HepG2 (cell line): Measurements from ENCODE around the gene CASP12. TPM values are rescaled to one million over a fixed set of nuclear protein-coding genes. Genes with fewer than 3 reads are reported as not detected.

Experiments used
- ATAC-seq: fragments of 200-7000 bp; cut with Tn5 transposase; 3 replicates; pipeline ENCODE4 v1.9.1; 2020; ENCODE audit warnings: mild to moderate bottlenecking, moderate library complexity
- BruUV-seq: library from RNA; stranded (reverse); fragments of 400-500 nt; replicated peaks from 2 replicates; lab custom pipeline; 2021; lab: Mats Ljungman, UMichigan
- CTCF ChIA-PET: fragments of 300-600 bp; formaldehyde crosslinking; extraction: SDS; loops from one replicate; lab custom pipeline; 2021; ENCODE audit warnings: low total read pairs, inconsistent platforms, low intra/inter-chr PET ratio; lab: Yijun Ruan, JAX
- POLR2A ChIA-PET: fragments of 350-600 bp; sonication (Branson Sonifier 250); formaldehyde crosslinking; loops from one replicate; lab custom pipeline; 2020; ENCODE audit warnings: antibody characterized with exemption, inconsistent platforms; lab: Yijun Ruan, JAX
- DNase-seq: peaks from one replicate; pipeline ENCODE4 v3.0.0-alpha.2; 2015; ENCODE audit warnings: low spot score
- FAIRE-seq: peaks from 3 replicates; lab custom pipeline; 2011; peaks lifted over from hg19 to GRCh38; lab: Jason Lieb, UNC
- H2AFZ ChIP-seq: one replicate; pipeline ENCODE4 v1.6.1; 2011; ENCODE audit warnings: low read length, inconsistent platforms
- H3K27ac ChIP-seq: fragments of 300-600 bp; 3 replicates; pipeline ENCODE4 v1.8.0; 2011; ENCODE audit warnings: mixed run types, mild to moderate bottlenecking, mixed read lengths, low read length, inconsistent platforms; ENCODE audit not compliant: insufficient read depth; ENCODE audit errors: extremely low read length
- H3K27me3 ChIP-seq, 2 experiments: fragments of 200-600 bp in 1 of 2; 2 replicates in 1 of 2; 3 replicates in 1 of 2; pipeline versions ENCODE4 v1.6.0 to v1.8.0; 2011; ENCODE audit warnings: low read length in 2 of 2, mild to moderate bottlenecking in 2 of 2, moderate library complexity in 2 of 2, inconsistent platforms in 1 of 2; ENCODE audit not compliant: insufficient read depth in 2 of 2, control insufficient read depth in 1 of 2
- H3K36me3 ChIP-seq, 2 experiments: fragments of 200-600 bp in 1 of 2; replicated peaks in 1 of 2; 2 replicates in 1 of 2; 3 replicates in 1 of 2; pipeline versions ENCODE4 v1.5.1 to v1.8.0; 2011; ENCODE audit warnings: low read length in 2 of 2, inconsistent platforms in 1 of 2; ENCODE audit not compliant: insufficient read depth in 2 of 2, control insufficient read depth in 1 of 2
- H3K4me1 ChIP-seq: 2 replicates; pipeline ENCODE4 v1.5.1; 2012; ENCODE audit warnings: low read length, inconsistent platforms; ENCODE audit not compliant: insufficient read depth
- H3K4me2 ChIP-seq: 2 replicates; pipeline ENCODE4 v1.6.0; 2011; ENCODE audit warnings: low read depth, low read length, inconsistent platforms
- H3K4me3 ChIP-seq, 3 experiments: fragments of 200-600 bp in 1 of 3; sonication (generic), shearing (Covaris generic) in 1 of 3; replicated peaks in 1 of 3; 2 replicates each; pipeline ENCODE4 v1.5.1; 2011 to 2016; ENCODE audit warnings: low read length in 3 of 3, inconsistent platforms in 2 of 3, low read depth in 2 of 3, mild to moderate bottlenecking in 2 of 3, control low read depth in 1 of 3, mixed read lengths in 1 of 3; ENCODE audit not compliant: insufficient read depth in 1 of 3
- H3K79me2 ChIP-seq: one replicate; pipeline ENCODE4 v1.6.1; 2011; ENCODE audit warnings: low read length, inconsistent platforms; ENCODE audit not compliant: insufficient read depth
- H3K9ac ChIP-seq: 2 replicates; pipeline ENCODE4 v1.6.0; 2011; ENCODE audit warnings: mild to moderate bottlenecking, low read depth, low read length, inconsistent platforms; ENCODE audit not compliant: insufficient read depth
- H3K9me3 ChIP-seq: 2 replicates; pipeline ENCODE4 v1.5.1; 2012; ENCODE audit warnings: mild to moderate bottlenecking, low read length
- H4K20me1 ChIP-seq: 2 replicates; pipeline ENCODE4 v1.6.0; 2011; ENCODE audit warnings: inconsistent platforms, mild to moderate bottlenecking, low read length, moderate library complexity; ENCODE audit not compliant: insufficient read depth
- ARHGAP35 ChIP-seq: sonication (generic); formaldehyde crosslinking; IDR thresholded peaks from 2 replicates; pipeline ENCODE4 v1.9.0; 2022; ENCODE audit warnings: mild to moderate bottlenecking, inconsistent platforms, moderate library complexity, missing genetic modification reagents, borderline replicate concordance
- CHD2 ChIP-seq: IDR thresholded peaks from 2 replicates; pipeline ENCODE4 v1.6.1; 2011; ENCODE audit warnings: low read depth, low read length, improper control_type of control experiment
- MIER2 ChIP-seq: IDR thresholded peaks from 2 replicates; pipeline ENCODE4 v1.6.1; 2016; ENCODE audit warnings: missing biosample characterization, missing genetic modification reagents
- NR2F2 ChIP-seq: IDR thresholded peaks from 2 replicates; pipeline ENCODE4 v1.6.1; 2012; ENCODE audit warnings: low read depth, inconsistent platforms, borderline replicate concordance
- PCBP1 ChIP-seq: fragments of 200-400 bp; formaldehyde crosslinking; IDR thresholded peaks from 2 replicates; pipeline ENCODE4 v1.6.1; 2017; ENCODE audit warnings: mild to moderate bottlenecking, low read depth, low read length, borderline replicate concordance
- SMAD1 ChIP-seq: sonication (generic); formaldehyde crosslinking; IDR thresholded peaks from 2 replicates; pipeline ENCODE4 v1.4.0; 2020; ENCODE audit warnings: missing genetic modification reagents, low read depth, mild to moderate bottlenecking, borderline replicate concordance
- ZFP1 ChIP-seq: IDR thresholded peaks from 2 replicates; pipeline ENCODE4 v1.6.1; 2016
- ZNF614 ChIP-seq: IDR thresholded peaks from 2 replicates; pipeline ENCODE4 v1.6.1; 2018; ENCODE audit warnings: missing biosample characterization, missing genetic modification reagents, inconsistent platforms, borderline replicate concordance
- WGBS: methylation state at CpG from one replicate; pipeline ENCODE4 v1.1.6; 2017; ENCODE audit warnings: low lambda C conversion rate; 5-methylcytosine and 5-hydroxymethylcytosine counted together
- in situ Hi-C: cut with HindIII; loops from 2 replicates; pipeline ENCODE4 v1.10.0; 2017; ENCODE audit warnings: low pct_unique_long_range_greater_than_20kb; ENCODE audit not compliant: extremely low pct_ligation_motif_present
- intact Hi-C: fragments of 100-400 bp; cut with micrococcal nuclease; formaldehyde crosslinking; loops from one replicate; pipeline ENCODE4 v1.10.0; 2022; ENCODE audit not compliant: unreplicated experiment
- polyA plus RNA-seq, 8 experiments: library from polyadenylated mRNA; depleted of rRNA in 3 of 8; stranded (reverse) in 7 of 8; unstranded in 1 of 8; fragments of >200 nt; fragmentation: Illumina TruSeq in 4 of 8; extraction: Trizol in 4 of 8; gene quantifications; 2 replicates each; pipeline versions ENCODE4 v1.2.1 to v1.2.3, GENCODE V29; 2011 to 2016; ENCODE audit warnings: low read depth in 4 of 8, missing spikeins in 1 of 8, mixed read lengths in 1 of 8; ENCODE audit not compliant: insufficient read depth in 1 of 8
- total RNA-seq, 5 experiments: library from RNA; depleted of rRNA; stranded (reverse); fragments of >200 nt; fragmentation: Illumina TruSeq; extraction: Trizol; gene quantifications; 2 replicates each; pipeline ENCODE4 v1.2.3, GENCODE V29; 2016; ENCODE audit warnings: low read depth in 1 of 5
- TF ChIP-seq, protein P1 (sequence below): sonication (generic); formaldehyde crosslinking; IDR thresholded peaks from 2 replicates; pipeline ENCODE4 v1.4.0; 2020; ENCODE audit warnings: missing genetic modification reagents
- TF ChIP-seq, protein P2 (sequence below): sonication (generic); IDR thresholded peaks from 2 replicates; pipeline ENCODE4 v1.6.1; 2016; ENCODE audit warnings: low read depth, borderline replicate concordance
- TF ChIP-seq, protein P3 (sequence below): IDR thresholded peaks from 2 replicates; pipeline ENCODE4 v1.6.1; 2016; ENCODE audit warnings: missing compliant biosample characterization, missing genetic modification reagents, borderline replicate concordance
- TF ChIP-seq, protein P4 (sequence below): sonication (generic); formaldehyde crosslinking; IDR thresholded peaks from 2 replicates; pipeline ENCODE4 v1.4.0; 2020; ENCODE audit warnings: missing genetic modification reagents, borderline replicate concordance
- TF ChIP-seq, protein P5 (sequence below): IDR thresholded peaks from 2 replicates; pipeline ENCODE4 v1.4.0; 2020; ENCODE audit warnings: mild to moderate bottlenecking, missing genetic modification reagents

CASP12 gene
- total and polyA plus RNA-seq, 2 of the 13 experiments (the other 11 are each of a cell fraction or from before 2014, with no cell fraction given), result not detected

DNA sequence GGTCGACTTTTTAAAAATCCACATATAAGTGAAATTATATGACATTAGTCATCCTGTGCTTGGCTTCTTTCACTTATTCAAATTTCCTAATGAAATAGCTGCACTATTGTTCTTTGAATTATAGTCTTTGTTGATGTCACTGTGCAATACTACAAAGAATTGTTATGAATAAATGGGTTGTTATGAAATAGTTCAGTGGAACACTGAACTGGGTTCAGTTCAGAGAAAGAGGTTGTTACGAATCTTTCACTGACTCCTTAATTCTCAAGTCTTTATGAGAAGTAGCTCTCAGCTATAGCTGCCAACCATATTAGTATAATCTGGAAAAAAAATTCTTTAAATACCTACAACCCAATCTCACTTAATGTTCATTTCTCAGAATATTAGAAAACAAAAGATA lies 42.3 kb downstream of the CASP12 start:
- ChIA-PET CTCF (no interaction called here), POLR2A (no interaction called here)
- Histone ChIP-seq H3K79me2 (no peaks in the 10 kb centered on the region), H3K36me3 (no peaks in the 10 kb centered on the region), H3K9me3 (no peaks in the 10 kb centered on the region), H3K4me3 (no peak overlapping the region), H3K4me2 (no peak overlapping the region), H3K4me1 (no peaks in the 10 kb centered on the region), H3K9ac (no peak overlapping the region), H3K27me3 (no peaks in the 10 kb centered on the region), H2AFZ (no peak overlapping the region), H4K20me1 (no peaks in the 10 kb centered on the region), H3K27ac (no peak overlapping the region)
- in situ Hi-C loops, result no loop called here
- TF ChIP-seq, protein P1, sequence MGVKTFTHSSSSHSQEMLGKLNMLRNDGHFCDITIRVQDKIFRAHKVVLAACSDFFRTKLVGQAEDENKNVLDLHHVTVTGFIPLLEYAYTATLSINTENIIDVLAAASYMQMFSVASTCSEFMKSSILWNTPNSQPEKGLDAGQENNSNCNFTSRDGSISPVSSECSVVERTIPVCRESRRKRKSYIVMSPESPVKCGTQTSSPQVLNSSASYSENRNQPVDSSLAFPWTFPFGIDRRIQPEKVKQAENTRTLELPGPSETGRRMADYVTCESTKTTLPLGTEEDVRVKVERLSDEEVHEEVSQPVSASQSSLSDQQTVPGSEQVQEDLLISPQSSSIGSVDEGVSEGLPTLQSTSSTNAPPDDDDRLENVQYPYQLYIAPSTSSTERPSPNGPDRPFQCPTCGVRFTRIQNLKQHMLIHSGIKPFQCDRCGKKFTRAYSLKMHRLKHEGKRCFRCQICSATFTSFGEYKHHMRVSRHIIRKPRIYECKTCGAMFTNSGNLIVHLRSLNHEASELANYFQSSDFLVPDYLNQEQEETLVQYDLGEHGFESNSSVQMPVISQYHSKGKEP (CRISPR knock-in tag), result no peak
- TF ChIP-seq, protein P2, sequence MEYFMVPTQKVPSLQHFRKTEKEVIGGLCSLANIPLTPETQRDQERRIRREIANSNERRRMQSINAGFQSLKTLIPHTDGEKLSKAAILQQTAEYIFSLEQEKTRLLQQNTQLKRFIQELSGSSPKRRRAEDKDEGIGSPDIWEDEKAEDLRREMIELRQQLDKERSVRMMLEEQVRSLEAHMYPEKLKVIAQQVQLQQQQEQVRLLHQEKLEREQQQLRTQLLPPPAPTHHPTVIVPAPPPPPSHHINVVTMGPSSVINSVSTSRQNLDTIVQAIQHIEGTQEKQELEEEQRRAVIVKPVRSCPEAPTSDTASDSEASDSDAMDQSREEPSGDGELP, result no peak
- TF ChIP-seq ARHGAP35 (CRISPR knock-in tag) (no peak), SMAD1 (CRISPR knock-in tag) (no peak), ZFP1 (no peak), ZNF614 (CRISPR knock-in tag) (no peak), PCBP1 (no peak), MIER2 (CRISPR knock-in tag) (no peak), CHD2 (no peak), NR2F2 (no peak)
- TF ChIP-seq, protein P3, sequence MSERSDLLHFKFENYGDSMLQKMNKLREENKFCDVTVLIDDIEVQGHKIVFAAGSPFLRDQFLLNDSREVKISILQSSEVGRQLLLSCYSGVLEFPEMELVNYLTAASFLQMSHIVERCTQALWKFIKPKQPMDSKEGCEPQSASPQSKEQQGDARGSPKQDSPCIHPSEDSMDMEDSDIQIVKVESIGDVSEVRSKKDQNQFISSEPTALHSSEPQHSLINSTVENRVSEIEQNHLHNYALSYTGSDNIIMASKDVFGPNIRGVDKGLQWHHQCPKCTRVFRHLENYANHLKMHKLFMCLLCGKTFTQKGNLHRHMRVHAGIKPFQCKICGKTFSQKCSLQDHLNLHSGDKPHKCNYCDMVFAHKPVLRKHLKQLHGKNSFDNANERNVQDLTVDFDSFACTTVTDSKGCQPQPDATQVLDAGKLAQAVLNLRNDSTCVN, result no peak
- TF ChIP-seq, protein P4, sequence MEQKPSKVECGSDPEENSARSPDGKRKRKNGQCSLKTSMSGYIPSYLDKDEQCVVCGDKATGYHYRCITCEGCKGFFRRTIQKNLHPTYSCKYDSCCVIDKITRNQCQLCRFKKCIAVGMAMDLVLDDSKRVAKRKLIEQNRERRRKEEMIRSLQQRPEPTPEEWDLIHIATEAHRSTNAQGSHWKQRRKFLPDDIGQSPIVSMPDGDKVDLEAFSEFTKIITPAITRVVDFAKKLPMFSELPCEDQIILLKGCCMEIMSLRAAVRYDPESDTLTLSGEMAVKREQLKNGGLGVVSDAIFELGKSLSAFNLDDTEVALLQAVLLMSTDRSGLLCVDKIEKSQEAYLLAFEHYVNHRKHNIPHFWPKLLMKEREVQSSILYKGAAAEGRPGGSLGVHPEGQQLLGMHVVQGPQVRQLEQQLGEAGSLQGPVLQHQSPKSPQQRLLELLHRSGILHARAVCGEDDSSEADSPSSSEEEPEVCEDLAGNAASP (CRISPR knock-in tag), result no peak
- TF ChIP-seq, protein P5, sequence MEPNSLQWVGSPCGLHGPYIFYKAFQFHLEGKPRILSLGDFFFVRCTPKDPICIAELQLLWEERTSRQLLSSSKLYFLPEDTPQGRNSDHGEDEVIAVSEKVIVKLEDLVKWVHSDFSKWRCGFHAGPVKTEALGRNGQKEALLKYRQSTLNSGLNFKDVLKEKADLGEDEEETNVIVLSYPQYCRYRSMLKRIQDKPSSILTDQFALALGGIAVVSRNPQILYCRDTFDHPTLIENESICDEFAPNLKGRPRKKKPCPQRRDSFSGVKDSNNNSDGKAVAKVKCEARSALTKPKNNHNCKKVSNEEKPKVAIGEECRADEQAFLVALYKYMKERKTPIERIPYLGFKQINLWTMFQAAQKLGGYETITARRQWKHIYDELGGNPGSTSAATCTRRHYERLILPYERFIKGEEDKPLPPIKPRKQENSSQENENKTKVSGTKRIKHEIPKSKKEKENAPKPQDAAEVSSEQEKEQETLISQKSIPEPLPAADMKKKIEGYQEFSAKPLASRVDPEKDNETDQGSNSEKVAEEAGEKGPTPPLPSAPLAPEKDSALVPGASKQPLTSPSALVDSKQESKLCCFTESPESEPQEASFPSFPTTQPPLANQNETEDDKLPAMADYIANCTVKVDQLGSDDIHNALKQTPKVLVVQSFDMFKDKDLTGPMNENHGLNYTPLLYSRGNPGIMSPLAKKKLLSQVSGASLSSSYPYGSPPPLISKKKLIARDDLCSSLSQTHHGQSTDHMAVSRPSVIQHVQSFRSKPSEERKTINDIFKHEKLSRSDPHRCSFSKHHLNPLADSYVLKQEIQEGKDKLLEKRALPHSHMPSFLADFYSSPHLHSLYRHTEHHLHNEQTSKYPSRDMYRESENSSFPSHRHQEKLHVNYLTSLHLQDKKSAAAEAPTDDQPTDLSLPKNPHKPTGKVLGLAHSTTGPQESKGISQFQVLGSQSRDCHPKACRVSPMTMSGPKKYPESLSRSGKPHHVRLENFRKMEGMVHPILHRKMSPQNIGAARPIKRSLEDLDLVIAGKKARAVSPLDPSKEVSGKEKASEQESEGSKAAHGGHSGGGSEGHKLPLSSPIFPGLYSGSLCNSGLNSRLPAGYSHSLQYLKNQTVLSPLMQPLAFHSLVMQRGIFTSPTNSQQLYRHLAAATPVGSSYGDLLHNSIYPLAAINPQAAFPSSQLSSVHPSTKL (CRISPR knock-in tag), result no peak
- intact Hi-C loops, result no loop called here
- 0% methylated on average over 2 of the region's 2 CpGs for WGBS
- DNase-seq (no peak), FAIRE-seq (no peak), ATAC-seq (no peak)
- no TSS peak for BruUV-seq
